Upper lobe of left lung (tissue), 4 donors: ENCODE data around the gene CHAF1A.

ENCODE experiments used
- CTCF ChIP-seq, 6 experiments: fragments of 450-650 bp in 4 of 6; fragments of 200-600 bp in 2 of 6; sonication (generic) in 2 of 6; IDR thresholded peaks; one replicate each; pipeline ENCODE4 v1.5.1; 2016 to 2019; ENCODE audit warnings: antibody characterized with exemption in 6 of 6
- EP300 ChIP-seq, 4 donors: sonication (generic); formaldehyde crosslinking; IDR thresholded peaks; one replicate each; pipeline ENCODE4 v1.5.1; 2017; ENCODE audit warnings: antibody characterized with exemption in 4 of 4, control low read depth in 2 of 4
- POLR2A ChIP-seq, 4 donors: fragments of 450-650 bp; IDR thresholded peaks; one replicate each; pipeline ENCODE4 v1.5.1; 2016 to 2017; ENCODE audit warnings: antibody characterized with exemption in 4 of 4, mild to moderate bottlenecking in 2 of 4

GRCh38 chr19:4442819-4443146, 40.3 kb downstream of the CHAF1A start:
- TF ChIP-seq EP300 (IDR thresholded peaks at IDR 0.05) (no peak), CTCF (IDR thresholded peaks at IDR 0.05) (no peak), POLR2A (IDR thresholded peaks at IDR 0.05) (no peak)
